Activated CD8-positive, alpha-beta T cell treated with anti-CD3 and anti-CD28 coated beads, Interleukin-2, amount 10 ng/mL, durations not matched to agents 7 days and 5 days (primary cell): ENCODE results near the gene GPC6. TPM values are rescaled to one million over a fixed set of nuclear protein-coding genes. Genes with fewer than 3 reads are reported as not detected.

Source experiments
- ATAC-seq: fragments of 150-1000 bp; cut with Tn5 transposase; one replicate; pipeline ENCODE4 v1.10.0; 2021; ENCODE audit warnings: moderate library complexity
- CTCF ChIA-PET: fragments of 350-600 bp; sonication (Branson Sonifier 250); formaldehyde crosslinking; loops from one replicate; lab custom pipeline; 2021; ENCODE audit warnings: antibody characterized with exemption; lab: Charles Lee
- POLR2A ChIA-PET: fragments of 350-600 bp; sonication (Branson Sonifier 250); formaldehyde crosslinking; loops from one replicate; lab custom pipeline; 2021; ENCODE audit warnings: antibody characterized with exemption; lab: Charles Lee
- DNase-seq: peaks from one replicate; pipeline ENCODE4 v3.0.0-alpha.2; 2020
- H3K27ac Mint-ChIP-seq: one replicate; pipeline ENCODE4 v1.8.0; 2021; ENCODE audit warnings: mild to moderate bottlenecking, mixed read lengths
- H3K27me3 Mint-ChIP-seq: one replicate; pipeline ENCODE4 v1.8.0; 2021; ENCODE audit warnings: low read depth, mixed read lengths
- H3K36me3 Mint-ChIP-seq: one replicate; pipeline ENCODE4 v1.8.0; 2021; ENCODE audit warnings: low read depth, mixed read lengths
- H3K4me1 Mint-ChIP-seq: one replicate; pipeline ENCODE4 v1.8.0; 2021; ENCODE audit warnings: low read depth, mixed read lengths
- H3K4me3 Mint-ChIP-seq: one replicate; pipeline ENCODE4 v1.8.0; 2021; ENCODE audit warnings: mild to moderate bottlenecking, mixed read lengths
- H3K9me3 Mint-ChIP-seq: one replicate; pipeline ENCODE4 v1.8.0; 2022; ENCODE audit warnings: mixed read lengths; ENCODE audit not compliant: insufficient read depth
- total RNA-seq, 2 experiments: library from RNA; stranded (reverse); gene quantifications; one replicate each; pipeline ENCODE4 v1.2.3, GENCODE V29; 2021

The GPC6 gene
- total RNA-seq, 2 experiments from 2014 or later: not detected

GRCh38 chr13:93621966-93622365 lies 395.4 kb downstream of the GPC6 start:
- Mint-ChIP-seq H3K4me3 (no peak overlapping the region), H3K4me1 (no peaks in the 10 kb centered on the region), H3K36me3 (no peaks in the 10 kb centered on the region), H3K27me3 (no peaks in the 10 kb centered on the region), H3K9me3 (no peaks in the 10 kb centered on the region), H3K27ac (no peak overlapping the region)
- ATAC-seq (no peak), DNase-seq (no peak)
- ChIA-PET CTCF (no interaction called here), POLR2A (no interaction called here)

- H3K27me3 Mint-ChIP-seq: no peaks in the 10 kb centered on the region
- POLR2A ChIA-PET: no interaction called here
- no peak overlapping the region for H3K27ac Mint-ChIP-seq
- H3K4me3 Mint-ChIP-seq: no peak overlapping the region
- no peaks in the 10 kb centered on the region for H3K9me3 Mint-ChIP-seq
- DNase-seq: no peak
- H3K4me1 Mint-ChIP-seq: no peaks in the 10 kb centered on the region
- no peak for ATAC-seq
- no peaks in the 10 kb centered on the region for H3K36me3 Mint-ChIP-seq
- CTCF ChIA-PET: no interaction called here
These were observed 397.7 kb downstream of the GPC6 start for GRCh38 chr13:93624311-93624777.

GRCh38 chr13:93625536-93625935 lies 398.9 kb downstream of the GPC6 start:
- Mint-ChIP-seq H3K27me3 (no peaks in the 10 kb centered on the region), H3K9me3 (no peaks in the 10 kb centered on the region), H3K27ac (no peak overlapping the region), H3K4me3 (no peak overlapping the region), H3K4me1 (no peaks in the 10 kb centered on the region), H3K36me3 (no peaks in the 10 kb centered on the region)
- ChIA-PET CTCF (no interaction called here), POLR2A (no interaction called here)
- DNase-seq (no peak), ATAC-seq (no peak)

GRCh38 chr13:93628136-93628797 lies 401.7 kb downstream of the GPC6 start:
- DNase-seq (no peak), ATAC-seq (no peak)
- Mint-ChIP-seq H3K4me3 (no peak overlapping the region), H3K4me1 (no peaks in the 10 kb centered on the region), H3K9me3 (no peaks in the 10 kb centered on the region), H3K36me3 (no peaks in the 10 kb centered on the region), H3K27me3 (no peaks in the 10 kb centered on the region), H3K27ac (no peak overlapping the region)
- CTCF ChIA-PET: no interaction called here
- POLR2A ChIA-PET: no interaction called here

GRCh38 chr13:93635616-93636032 lies 409.0 kb downstream of the GPC6 start:
- H3K36me3 Mint-ChIP-seq: no peaks in the 10 kb centered on the region
- no peaks in the 10 kb centered on the region for H3K27me3 Mint-ChIP-seq
- H3K4me3 Mint-ChIP-seq: no peak overlapping the region
- no peaks in the 10 kb centered on the region for H3K4me1 Mint-ChIP-seq
- DNase-seq (no peak), ATAC-seq (no peak)
- ChIA-PET POLR2A (no interaction called here), CTCF (no interaction called here)
- no peak overlapping the region for H3K27ac Mint-ChIP-seq
- H3K9me3 Mint-ChIP-seq: no peaks in the 10 kb centered on the region

- H3K4me3 Mint-ChIP-seq: no peak overlapping the region
- no peaks in the 10 kb centered on the region for H3K36me3 Mint-ChIP-seq
- POLR2A ChIA-PET: no interaction called here
- CTCF ChIA-PET: no interaction called here
- no peak for ATAC-seq
- DNase-seq: no peak
- H3K27me3 Mint-ChIP-seq: no peaks in the 10 kb centered on the region
- no peak overlapping the region for H3K27ac Mint-ChIP-seq
- H3K9me3 Mint-ChIP-seq: no peaks in the 10 kb centered on the region
- H3K4me1 Mint-ChIP-seq: no peaks in the 10 kb centered on the region
These were observed 411.2 kb downstream of the GPC6 start for GRCh38 chr13:93637852-93638251.

- no peak overlapping the region for H3K27ac Mint-ChIP-seq
- CTCF ChIA-PET: no interaction called here
- no peak for ATAC-seq
- no peaks in the 10 kb centered on the region for H3K4me1 Mint-ChIP-seq
- DNase-seq: no peak
- H3K9me3 Mint-ChIP-seq: no peaks in the 10 kb centered on the region
- no peaks in the 10 kb centered on the region for H3K36me3 Mint-ChIP-seq
- POLR2A ChIA-PET: no interaction called here
- H3K4me3 Mint-ChIP-seq: no peak overlapping the region
- no peaks in the 10 kb centered on the region for H3K27me3 Mint-ChIP-seq
These were observed 413.8 kb downstream of the GPC6 start for GRCh38 chr13:93640452-93640851.

- Mint-ChIP-seq H3K4me3 (no peak overlapping the region), H3K36me3 (no peaks in the 10 kb centered on the region), H3K27ac (no peak overlapping the region), H3K27me3 (no peaks in the 10 kb centered on the region), H3K4me1 (no peaks in the 10 kb centered on the region), H3K9me3 (no peaks in the 10 kb centered on the region)
- ChIA-PET POLR2A (no interaction called here), CTCF (no interaction called here)
- no peak for ATAC-seq
- no peak for DNase-seq
These were observed 419.6 kb downstream of the GPC6 start for GRCh38 chr13:93646245-93646644.

- ATAC-seq: no peak
- Mint-ChIP-seq H3K27ac (no peak overlapping the region), H3K27me3 (no peaks in the 10 kb centered on the region), H3K4me3 (no peak overlapping the region), H3K9me3 (no peaks in the 10 kb centered on the region), H3K36me3 (no peaks in the 10 kb centered on the region), H3K4me1 (no peaks in the 10 kb centered on the region)
- no peak for DNase-seq
- ChIA-PET CTCF (no interaction called here), POLR2A (no interaction called here)
These were observed 422.9 kb downstream of the GPC6 start for GRCh38 chr13:93649496-93649895.

GRCh38 chr13:93653776-93654175 lies 427.2 kb downstream of the GPC6 start:
- Mint-ChIP-seq H3K27ac (no peak overlapping the region), H3K9me3 (no peaks in the 10 kb centered on the region), H3K27me3 (no peaks in the 10 kb centered on the region), H3K4me1 (no peaks in the 10 kb centered on the region), H3K36me3 (no peaks in the 10 kb centered on the region), H3K4me3 (no peak overlapping the region)
- ChIA-PET POLR2A (no interaction called here), CTCF (no interaction called here)
- DNase-seq (no peak), ATAC-seq (no peak)

- ATAC-seq (no peak), DNase-seq (no peak)
- Mint-ChIP-seq H3K4me3 (no peak overlapping the region), H3K4me1 (no peaks in the 10 kb centered on the region), H3K36me3 (no peaks in the 10 kb centered on the region), H3K27me3 (no peaks in the 10 kb centered on the region), H3K9me3 (no peaks in the 10 kb centered on the region), H3K27ac (no peak overlapping the region)
- ChIA-PET POLR2A (no interaction called here), CTCF (no interaction called here)
These were observed 428.5 kb downstream of the GPC6 start for GRCh38 chr13:93655154-93655553.

GRCh38 chr13:93660391-93661063 lies 433.9 kb downstream of the GPC6 start:
- POLR2A ChIA-PET: no interaction called here
- CTCF ChIA-PET: no interaction called here
- Mint-ChIP-seq H3K27ac (no peak overlapping the region), H3K9me3 (no peaks in the 10 kb centered on the region), H3K4me3 (no peak overlapping the region), H3K27me3 (no peaks in the 10 kb centered on the region), H3K4me1 (no peaks in the 10 kb centered on the region), H3K36me3 (no peaks in the 10 kb centered on the region)
- no peak for ATAC-seq
- no peak for DNase-seq
